ENCODE measurements around the gene PTX4. TPM values are rescaled to one million over a fixed set of nuclear protein-coding genes. Genes with fewer than 3 reads are reported as not detected.

PTX4 gene
- total RNA-seq, 1 donor from 2014 or later = not detected

- no peak for DNase-seq (ENCODE audit: extremely low spot score, unreplicated experiment)
- Mint-ChIP-seq H3K9me3 (no peaks in the 10 kb centered on the region), H3K4me3 (peak overlapping the region; percentile 19), H3K27me3 (no peaks in the 10 kb centered on the region), H3K36me3 (no peaks in the 10 kb centered on the region), H3K27ac (peak overlapping the region; percentile 29), H3K4me1 (ENCODE audit: unreplicated experiment) (peaks cover 19% of the 10 kb centered on the region)
- no peak for TF ChIP-seq CTCF (conservative IDR thresholded peaks at IDR 0.05)
These were observed 45.6 kb upstream of the PTX4 start for GRCh38 chr16:1534021-1535020.

GRCh38 chr16:1533443-1533951, 44.8 kb upstream of the PTX4 start, which contains the start of gene TMEM204:
TSS of gene TMEM204 (plus strand) at chr16:1533666. CDS start at chr16:1534276, 610 bp downstream.
- Mint-ChIP-seq H3K9me3 (no peaks in the 10 kb centered on the region), H3K27me3 (no peaks in the 10 kb centered on the region), H3K4me1 (ENCODE audit: unreplicated experiment) (peaks cover 19% of the 10 kb centered on the region), H3K27ac (no peak within 1 kb of the TSS), H3K4me3 (no peak within 1 kb of the TSS), H3K36me3 (no peaks in the 10 kb centered on the region)
- no peak for TF ChIP-seq CTCF (conservative IDR thresholded peaks at IDR 0.05)
- DNase-seq (ENCODE audit: extremely low spot score, unreplicated experiment) = no peak

GRCh38 chr16:1532771-1533170, 44.0 kb upstream of the PTX4 start:
- Mint-ChIP-seq H3K27ac (no peak overlapping the region), H3K4me3 (no peak overlapping the region), H3K4me1 (ENCODE audit: unreplicated experiment) (peaks cover 22% of the 10 kb centered on the region)

GRCh38 chr16:1532081-1532760, 43.5 kb upstream of the PTX4 start:
- Mint-ChIP-seq H3K36me3 (no peaks in the 10 kb centered on the region), H3K9me3 (no peaks in the 10 kb centered on the region), H3K27ac (no peak overlapping the region), H3K4me3 (no peak overlapping the region), H3K4me1 (ENCODE audit: unreplicated experiment) (peaks cover 22% of the 10 kb centered on the region), H3K27me3 (no peaks in the 10 kb centered on the region)
- DNase-seq (ENCODE audit: extremely low spot score, unreplicated experiment) = no peak
- no peak for TF ChIP-seq CTCF (conservative IDR thresholded peaks at IDR 0.05)

More at GRCh38 chr16:1532771-1533170, 44.0 kb upstream of the PTX4 start:
- TF ChIP-seq CTCF (conservative IDR thresholded peaks at IDR 0.05) = no peak
- H3K36me3 Mint-ChIP-seq = no peaks in the 10 kb centered on the region
- no peaks in the 10 kb centered on the region for H3K27me3 Mint-ChIP-seq
- H3K9me3 Mint-ChIP-seq = no peaks in the 10 kb centered on the region
- DNase-seq (ENCODE audit: extremely low spot score, unreplicated experiment) = no peak

- Mint-ChIP-seq H3K4me1 (ENCODE audit: unreplicated experiment) (peaks cover 20% of the 10 kb centered on the region), H3K36me3 (no peaks in the 10 kb centered on the region), H3K27me3 (no peaks in the 10 kb centered on the region), H3K27ac (no peak overlapping the region), H3K9me3 (no peaks in the 10 kb centered on the region), H3K4me3 (no peak overlapping the region)
- no peak for TF ChIP-seq CTCF (conservative IDR thresholded peaks at IDR 0.05)
- DNase-seq (ENCODE audit: extremely low spot score, unreplicated experiment) = no peak
These were observed 42.8 kb upstream of the PTX4 start for GRCh38 chr16:1531638-1531910.
